ENCODE data around the gene SLC4A4. TPM values are rescaled to one million over a fixed set of nuclear protein-coding genes. Genes with fewer than 3 reads are reported as not detected.

Gene SLC4A4
- total RNA-seq, 1 experiment from 2014 or later, result 1.1 TPM

DNA sequence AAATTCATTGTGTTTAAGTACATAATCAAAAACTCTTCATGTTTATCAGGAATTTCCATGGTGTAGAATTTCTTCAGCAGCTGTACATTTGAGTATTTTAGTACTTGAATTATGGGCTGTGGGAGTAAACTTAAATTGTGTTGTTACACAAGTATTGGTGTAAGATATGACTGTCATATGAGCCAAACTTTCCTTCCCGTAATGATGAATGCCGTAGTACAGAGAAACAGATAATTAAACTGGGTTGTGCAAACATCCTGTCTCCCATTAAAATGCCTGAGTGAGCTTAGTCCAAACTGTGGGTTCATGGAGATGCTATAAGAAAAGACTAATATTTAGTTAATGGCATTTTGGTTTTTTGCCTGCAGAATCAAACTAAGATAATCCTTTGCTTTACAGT lies 159.2 kb downstream of the SLC4A4 start:
- TF ChIP-seq IRF2 (CRISPR knock-in tag; IDR thresholded peaks at IDR 0.05; ENCODE audit: borderline replicate concordance, low read depth) (no peak), FOXK1 (CRISPR knock-in tag; IDR thresholded peaks at IDR 0.05) (no peak), MYBL2 (CRISPR knock-in tag; IDR thresholded peaks at IDR 0.05) (no peak)
- TF ChIP-seq, protein P1, sequence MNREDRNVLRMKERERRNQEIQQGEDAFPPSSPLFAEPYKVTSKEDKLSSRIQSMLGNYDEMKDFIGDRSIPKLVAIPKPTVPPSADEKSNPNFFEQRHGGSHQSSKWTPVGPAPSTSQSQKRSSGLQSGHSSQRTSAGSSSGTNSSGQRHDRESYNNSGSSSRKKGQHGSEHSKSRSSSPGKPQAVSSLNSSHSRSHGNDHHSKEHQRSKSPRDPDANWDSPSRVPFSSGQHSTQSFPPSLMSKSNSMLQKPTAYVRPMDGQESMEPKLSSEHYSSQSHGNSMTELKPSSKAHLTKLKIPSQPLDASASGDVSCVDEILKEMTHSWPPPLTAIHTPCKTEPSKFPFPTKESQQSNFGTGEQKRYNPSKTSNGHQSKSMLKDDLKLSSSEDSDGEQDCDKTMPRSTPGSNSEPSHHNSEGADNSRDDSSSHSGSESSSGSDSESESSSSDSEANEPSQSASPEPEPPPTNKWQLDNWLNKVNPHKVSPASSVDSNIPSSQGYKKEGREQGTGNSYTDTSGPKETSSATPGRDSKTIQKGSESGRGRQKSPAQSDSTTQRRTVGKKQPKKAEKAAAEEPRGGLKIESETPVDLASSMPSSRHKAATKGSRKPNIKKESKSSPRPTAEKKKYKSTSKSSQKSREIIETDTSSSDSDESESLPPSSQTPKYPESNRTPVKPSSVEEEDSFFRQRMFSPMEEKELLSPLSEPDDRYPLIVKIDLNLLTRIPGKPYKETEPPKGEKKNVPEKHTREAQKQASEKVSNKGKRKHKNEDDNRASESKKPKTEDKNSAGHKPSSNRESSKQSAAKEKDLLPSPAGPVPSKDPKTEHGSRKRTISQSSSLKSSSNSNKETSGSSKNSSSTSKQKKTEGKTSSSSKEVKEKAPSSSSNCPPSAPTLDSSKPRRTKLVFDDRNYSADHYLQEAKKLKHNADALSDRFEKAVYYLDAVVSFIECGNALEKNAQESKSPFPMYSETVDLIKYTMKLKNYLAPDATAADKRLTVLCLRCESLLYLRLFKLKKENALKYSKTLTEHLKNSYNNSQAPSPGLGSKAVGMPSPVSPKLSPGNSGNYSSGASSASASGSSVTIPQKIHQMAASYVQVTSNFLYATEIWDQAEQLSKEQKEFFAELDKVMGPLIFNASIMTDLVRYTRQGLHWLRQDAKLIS (CRISPR knock-in tag; IDR thresholded peaks at IDR 0.05; ENCODE audit: borderline replicate concordance), result no peak
- CTCF ChIA-PET, result no interaction called here
- POLR2A ChIA-PET, result no interaction called here
- Mint-ChIP-seq H3K4me3 (no peak overlapping the region), H3K4me1 (peaks cover 8% of the 10 kb centered on the region), H3K27me3 (ENCODE audit: low read depth) (no peaks in the 10 kb centered on the region), H3K36me3 (no peaks in the 10 kb centered on the region), H3K9me3 (no peaks in the 10 kb centered on the region), H3K27ac (no peak overlapping the region)
- DNase-seq (ENCODE audit: low spot score) (no peak), ATAC-seq (no peak)

DNA sequence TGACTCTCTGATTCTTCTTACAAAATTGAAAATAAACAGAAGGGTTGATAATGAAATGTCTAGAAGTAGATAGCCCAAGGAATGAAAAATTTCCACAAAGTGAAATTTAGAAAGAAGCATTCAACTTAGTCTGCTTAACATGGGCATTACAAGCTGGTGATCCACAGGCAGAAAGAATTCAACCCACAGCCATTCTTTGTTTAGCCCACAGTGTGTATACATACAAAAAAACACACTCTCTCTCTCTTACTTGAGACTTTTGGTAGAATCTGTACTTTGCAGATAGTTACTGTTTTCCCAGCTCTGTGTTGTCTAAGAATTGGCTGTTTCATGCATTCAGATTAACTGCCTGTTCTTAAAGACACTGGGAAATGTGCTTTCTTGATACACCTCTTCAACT lies 159.8 kb downstream of the SLC4A4 start:
- no peak overlapping the region for H3K27ac Mint-ChIP-seq
- H3K9me3 Mint-ChIP-seq, result no peaks in the 10 kb centered on the region
- no peak for ATAC-seq
- H3K27me3 Mint-ChIP-seq (ENCODE audit: low read depth), result no peaks in the 10 kb centered on the region
- POLR2A ChIA-PET, result no interaction called here
- no peaks in the 10 kb centered on the region for H3K36me3 Mint-ChIP-seq
- CTCF ChIA-PET, result no interaction called here
- peaks cover 4% of the 10 kb centered on the region for H3K4me1 Mint-ChIP-seq
- no peak overlapping the region for H3K4me3 Mint-ChIP-seq
- DNase-seq (ENCODE audit: low spot score), result no peak
- TF ChIP-seq, protein P2, sequence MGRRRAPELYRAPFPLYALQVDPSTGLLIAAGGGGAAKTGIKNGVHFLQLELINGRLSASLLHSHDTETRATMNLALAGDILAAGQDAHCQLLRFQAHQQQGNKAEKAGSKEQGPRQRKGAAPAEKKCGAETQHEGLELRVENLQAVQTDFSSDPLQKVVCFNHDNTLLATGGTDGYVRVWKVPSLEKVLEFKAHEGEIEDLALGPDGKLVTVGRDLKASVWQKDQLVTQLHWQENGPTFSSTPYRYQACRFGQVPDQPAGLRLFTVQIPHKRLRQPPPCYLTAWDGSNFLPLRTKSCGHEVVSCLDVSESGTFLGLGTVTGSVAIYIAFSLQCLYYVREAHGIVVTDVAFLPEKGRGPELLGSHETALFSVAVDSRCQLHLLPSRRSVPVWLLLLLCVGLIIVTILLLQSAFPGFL (CRISPR knock-in tag; IDR thresholded peaks at IDR 0.05; ENCODE audit: borderline replicate concordance), result no peak
- no peak for TF ChIP-seq ETV6 (CRISPR knock-in tag; IDR thresholded peaks at IDR 0.05)
- TF ChIP-seq CBFB (CRISPR knock-in tag; IDR thresholded peaks at IDR 0.05; ENCODE audit: low read depth), result no peak
- TF ChIP-seq, protein P3, sequence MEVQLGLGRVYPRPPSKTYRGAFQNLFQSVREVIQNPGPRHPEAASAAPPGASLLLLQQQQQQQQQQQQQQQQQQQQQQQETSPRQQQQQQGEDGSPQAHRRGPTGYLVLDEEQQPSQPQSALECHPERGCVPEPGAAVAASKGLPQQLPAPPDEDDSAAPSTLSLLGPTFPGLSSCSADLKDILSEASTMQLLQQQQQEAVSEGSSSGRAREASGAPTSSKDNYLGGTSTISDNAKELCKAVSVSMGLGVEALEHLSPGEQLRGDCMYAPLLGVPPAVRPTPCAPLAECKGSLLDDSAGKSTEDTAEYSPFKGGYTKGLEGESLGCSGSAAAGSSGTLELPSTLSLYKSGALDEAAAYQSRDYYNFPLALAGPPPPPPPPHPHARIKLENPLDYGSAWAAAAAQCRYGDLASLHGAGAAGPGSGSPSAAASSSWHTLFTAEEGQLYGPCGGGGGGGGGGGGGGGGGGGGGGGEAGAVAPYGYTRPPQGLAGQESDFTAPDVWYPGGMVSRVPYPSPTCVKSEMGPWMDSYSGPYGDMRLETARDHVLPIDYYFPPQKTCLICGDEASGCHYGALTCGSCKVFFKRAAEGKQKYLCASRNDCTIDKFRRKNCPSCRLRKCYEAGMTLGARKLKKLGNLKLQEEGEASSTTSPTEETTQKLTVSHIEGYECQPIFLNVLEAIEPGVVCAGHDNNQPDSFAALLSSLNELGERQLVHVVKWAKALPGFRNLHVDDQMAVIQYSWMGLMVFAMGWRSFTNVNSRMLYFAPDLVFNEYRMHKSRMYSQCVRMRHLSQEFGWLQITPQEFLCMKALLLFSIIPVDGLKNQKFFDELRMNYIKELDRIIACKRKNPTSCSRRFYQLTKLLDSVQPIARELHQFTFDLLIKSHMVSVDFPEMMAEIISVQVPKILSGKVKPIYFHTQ (CRISPR knock-in tag; IDR thresholded peaks at IDR 0.05), result no peak
- no peak for TF ChIP-seq MYBL2 (CRISPR knock-in tag; IDR thresholded peaks at IDR 0.05)
- TF ChIP-seq ZNF416 (CRISPR knock-in tag; IDR thresholded peaks at IDR 0.05), result no peak
- no peak for TF ChIP-seq ZNF423 (CRISPR knock-in tag; IDR thresholded peaks at IDR 0.05)
- TF ChIP-seq, protein P4, sequence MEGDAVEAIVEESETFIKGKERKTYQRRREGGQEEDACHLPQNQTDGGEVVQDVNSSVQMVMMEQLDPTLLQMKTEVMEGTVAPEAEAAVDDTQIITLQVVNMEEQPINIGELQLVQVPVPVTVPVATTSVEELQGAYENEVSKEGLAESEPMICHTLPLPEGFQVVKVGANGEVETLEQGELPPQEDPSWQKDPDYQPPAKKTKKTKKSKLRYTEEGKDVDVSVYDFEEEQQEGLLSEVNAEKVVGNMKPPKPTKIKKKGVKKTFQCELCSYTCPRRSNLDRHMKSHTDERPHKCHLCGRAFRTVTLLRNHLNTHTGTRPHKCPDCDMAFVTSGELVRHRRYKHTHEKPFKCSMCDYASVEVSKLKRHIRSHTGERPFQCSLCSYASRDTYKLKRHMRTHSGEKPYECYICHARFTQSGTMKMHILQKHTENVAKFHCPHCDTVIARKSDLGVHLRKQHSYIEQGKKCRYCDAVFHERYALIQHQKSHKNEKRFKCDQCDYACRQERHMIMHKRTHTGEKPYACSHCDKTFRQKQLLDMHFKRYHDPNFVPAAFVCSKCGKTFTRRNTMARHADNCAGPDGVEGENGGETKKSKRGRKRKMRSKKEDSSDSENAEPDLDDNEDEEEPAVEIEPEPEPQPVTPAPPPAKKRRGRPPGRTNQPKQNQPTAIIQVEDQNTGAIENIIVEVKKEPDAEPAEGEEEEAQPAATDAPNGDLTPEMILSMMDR (IDR thresholded peaks at IDR 0.05), result no peak
- TF ChIP-seq, protein P5, sequence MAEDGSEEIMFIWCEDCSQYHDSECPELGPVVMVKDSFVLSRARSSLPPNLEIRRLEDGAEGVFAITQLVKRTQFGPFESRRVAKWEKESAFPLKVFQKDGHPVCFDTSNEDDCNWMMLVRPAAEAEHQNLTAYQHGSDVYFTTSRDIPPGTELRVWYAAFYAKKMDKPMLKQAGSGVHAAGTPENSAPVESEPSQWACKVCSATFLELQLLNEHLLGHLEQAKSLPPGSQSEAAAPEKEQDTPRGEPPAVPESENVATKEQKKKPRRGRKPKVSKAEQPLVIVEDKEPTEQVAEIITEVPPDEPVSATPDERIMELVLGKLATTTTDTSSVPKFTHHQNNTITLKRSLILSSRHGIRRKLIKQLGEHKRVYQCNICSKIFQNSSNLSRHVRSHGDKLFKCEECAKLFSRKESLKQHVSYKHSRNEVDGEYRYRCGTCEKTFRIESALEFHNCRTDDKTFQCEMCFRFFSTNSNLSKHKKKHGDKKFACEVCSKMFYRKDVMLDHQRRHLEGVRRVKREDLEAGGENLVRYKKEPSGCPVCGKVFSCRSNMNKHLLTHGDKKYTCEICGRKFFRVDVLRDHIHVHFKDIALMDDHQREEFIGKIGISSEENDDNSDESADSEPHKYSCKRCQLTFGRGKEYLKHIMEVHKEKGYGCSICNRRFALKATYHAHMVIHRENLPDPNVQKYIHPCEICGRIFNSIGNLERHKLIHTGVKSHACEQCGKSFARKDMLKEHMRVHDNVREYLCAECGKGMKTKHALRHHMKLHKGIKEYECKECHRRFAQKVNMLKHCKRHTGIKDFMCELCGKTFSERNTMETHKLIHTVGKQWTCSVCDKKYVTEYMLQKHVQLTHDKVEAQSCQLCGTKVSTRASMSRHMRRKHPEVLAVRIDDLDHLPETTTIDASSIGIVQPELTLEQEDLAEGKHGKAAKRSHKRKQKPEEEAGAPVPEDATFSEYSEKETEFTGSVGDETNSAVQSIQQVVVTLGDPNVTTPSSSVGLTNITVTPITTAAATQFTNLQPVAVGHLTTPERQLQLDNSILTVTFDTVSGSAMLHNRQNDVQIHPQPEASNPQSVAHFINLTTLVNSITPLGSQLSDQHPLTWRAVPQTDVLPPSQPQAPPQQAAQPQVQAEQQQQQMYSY (CRISPR knock-in tag; IDR thresholded peaks at IDR 0.05), result no peak
- TF ChIP-seq JAZF1 (CRISPR knock-in tag; IDR thresholded peaks at IDR 0.05), result no peak
- no peak for TF ChIP-seq ZNF121 (CRISPR knock-in tag; IDR thresholded peaks at IDR 0.05)
- TF ChIP-seq, protein P6, sequence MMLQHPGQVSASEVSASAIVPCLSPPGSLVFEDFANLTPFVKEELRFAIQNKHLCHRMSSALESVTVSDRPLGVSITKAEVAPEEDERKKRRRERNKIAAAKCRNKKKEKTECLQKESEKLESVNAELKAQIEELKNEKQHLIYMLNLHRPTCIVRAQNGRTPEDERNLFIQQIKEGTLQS (CRISPR knock-in tag; conservative IDR thresholded peaks at IDR 0.05), result no peak
- TF ChIP-seq ZNF219 (CRISPR knock-in tag; IDR thresholded peaks at IDR 0.05; ENCODE audit: borderline replicate concordance), result no peak
- TF ChIP-seq, protein P7, sequence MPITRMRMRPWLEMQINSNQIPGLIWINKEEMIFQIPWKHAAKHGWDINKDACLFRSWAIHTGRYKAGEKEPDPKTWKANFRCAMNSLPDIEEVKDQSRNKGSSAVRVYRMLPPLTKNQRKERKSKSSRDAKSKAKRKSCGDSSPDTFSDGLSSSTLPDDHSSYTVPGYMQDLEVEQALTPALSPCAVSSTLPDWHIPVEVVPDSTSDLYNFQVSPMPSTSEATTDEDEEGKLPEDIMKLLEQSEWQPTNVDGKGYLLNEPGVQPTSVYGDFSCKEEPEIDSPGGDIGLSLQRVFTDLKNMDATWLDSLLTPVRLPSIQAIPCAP (CRISPR knock-in tag; IDR thresholded peaks at IDR 0.05), result no peak
- TF ChIP-seq CREB1 (CRISPR knock-in tag; IDR thresholded peaks at IDR 0.05), result no peak
- TF ChIP-seq, protein P8, sequence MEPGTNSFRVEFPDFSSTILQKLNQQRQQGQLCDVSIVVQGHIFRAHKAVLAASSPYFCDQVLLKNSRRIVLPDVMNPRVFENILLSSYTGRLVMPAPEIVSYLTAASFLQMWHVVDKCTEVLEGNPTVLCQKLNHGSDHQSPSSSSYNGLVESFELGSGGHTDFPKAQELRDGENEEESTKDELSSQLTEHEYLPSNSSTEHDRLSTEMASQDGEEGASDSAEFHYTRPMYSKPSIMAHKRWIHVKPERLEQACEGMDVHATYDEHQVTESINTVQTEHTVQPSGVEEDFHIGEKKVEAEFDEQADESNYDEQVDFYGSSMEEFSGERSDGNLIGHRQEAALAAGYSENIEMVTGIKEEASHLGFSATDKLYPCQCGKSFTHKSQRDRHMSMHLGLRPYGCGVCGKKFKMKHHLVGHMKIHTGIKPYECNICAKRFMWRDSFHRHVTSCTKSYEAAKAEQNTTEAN (CRISPR knock-in tag; IDR thresholded peaks at IDR 0.05), result no peak
- TF ChIP-seq GTF2I (CRISPR knock-in tag; conservative IDR thresholded peaks at IDR 0.05), result no peak
- no peak for TF ChIP-seq HMGA2 (CRISPR knock-in tag; IDR thresholded peaks at IDR 0.05)
